T-helper 2 cell treated with Interferon-gamma antibody and Interleukin-4, amounts not matched to agents 5 μg/mL and 100 μg/mL, for 36 hours (primary cell): ENCODE data around the gene NTN5.
"Not testable (repeated sequence)": the region's sequence is repeated elsewhere in the genome, so short reads cannot be mapped to it uniquely, and the experiment has no call there.

Source experiments
- DNase-seq: peaks from one replicate; pipeline ENCODE4 v3.0.0; 2021; ENCODE audit warnings: low spot score
- H3K27ac Mint-ChIP-seq: one replicate; pipeline ENCODE4 v1.8.0; 2021; ENCODE audit warnings: mild to moderate bottlenecking, mixed read lengths
- H3K27me3 Mint-ChIP-seq: one replicate; pipeline ENCODE4 v1.8.0; 2021; ENCODE audit warnings: low read depth, mixed read lengths
- H3K36me3 Mint-ChIP-seq: one replicate; pipeline ENCODE4 v1.8.0; 2021; ENCODE audit warnings: low read depth, mixed read lengths
- H3K4me1 Mint-ChIP-seq: one replicate; pipeline ENCODE4 v1.8.0; 2021; ENCODE audit warnings: low read depth, mixed read lengths
- H3K4me3 Mint-ChIP-seq: one replicate; pipeline ENCODE4 v1.8.0; 2022; ENCODE audit warnings: mild to moderate bottlenecking, moderate library complexity, mixed read lengths
- H3K9me3 Mint-ChIP-seq: one replicate; pipeline ENCODE4 v1.8.0; 2021; ENCODE audit warnings: mixed read lengths

NTN5 gene

DNA sequence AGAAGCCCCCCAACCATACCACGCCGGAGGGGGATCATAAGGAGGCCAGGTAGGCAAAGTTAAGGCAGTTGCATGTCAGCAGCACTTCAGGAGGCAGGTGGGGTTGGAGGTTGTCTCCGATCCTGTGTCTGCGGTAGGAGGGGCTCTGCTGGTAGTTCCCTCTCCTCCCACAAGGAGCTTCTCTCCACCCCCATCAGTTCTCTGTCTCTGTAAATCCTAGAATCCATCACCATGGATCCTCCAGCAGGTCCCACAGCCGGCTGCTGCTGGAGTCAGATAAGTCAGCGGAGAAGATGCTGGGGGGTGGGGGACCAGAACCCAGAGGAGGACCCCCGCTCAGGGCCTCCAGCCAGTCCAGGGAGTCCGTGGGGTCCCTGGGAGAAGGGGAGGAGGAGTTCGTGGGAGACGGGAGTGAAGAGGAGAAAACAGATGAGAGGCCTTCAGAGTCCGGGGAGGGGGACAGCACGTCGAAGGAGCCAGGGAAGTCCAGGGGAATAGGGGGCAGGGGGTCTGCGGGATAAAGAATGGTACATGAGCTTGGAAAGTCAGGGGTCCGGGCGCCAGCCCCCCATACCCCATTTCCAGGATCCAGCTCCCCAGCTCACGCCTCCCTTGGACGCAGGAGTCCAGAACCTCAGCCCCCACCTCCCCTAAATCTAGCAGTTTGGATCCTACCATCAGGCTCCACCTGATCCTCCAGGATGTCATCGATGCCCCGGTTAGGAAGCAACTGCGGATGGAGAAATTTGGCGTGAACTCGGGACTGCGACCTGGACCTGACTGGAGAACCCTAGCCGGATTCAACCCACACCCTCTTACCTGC, 40.4 kb upstream of the NTN5 start:
- H3K27ac Mint-ChIP-seq, result peak overlapping the region; percentile 41
- peaks cover 7% of the 10 kb centered on the region for H3K4me1 Mint-ChIP-seq
- H3K9me3 Mint-ChIP-seq, result no peaks in the 10 kb centered on the region
- peak overlapping the region; percentile 78 for H3K4me3 Mint-ChIP-seq
- no peaks in the 10 kb centered on the region for H3K36me3 Mint-ChIP-seq
- H3K27me3 Mint-ChIP-seq, result no peaks in the 10 kb centered on the region
- DNase-seq, result no peak

DNA sequence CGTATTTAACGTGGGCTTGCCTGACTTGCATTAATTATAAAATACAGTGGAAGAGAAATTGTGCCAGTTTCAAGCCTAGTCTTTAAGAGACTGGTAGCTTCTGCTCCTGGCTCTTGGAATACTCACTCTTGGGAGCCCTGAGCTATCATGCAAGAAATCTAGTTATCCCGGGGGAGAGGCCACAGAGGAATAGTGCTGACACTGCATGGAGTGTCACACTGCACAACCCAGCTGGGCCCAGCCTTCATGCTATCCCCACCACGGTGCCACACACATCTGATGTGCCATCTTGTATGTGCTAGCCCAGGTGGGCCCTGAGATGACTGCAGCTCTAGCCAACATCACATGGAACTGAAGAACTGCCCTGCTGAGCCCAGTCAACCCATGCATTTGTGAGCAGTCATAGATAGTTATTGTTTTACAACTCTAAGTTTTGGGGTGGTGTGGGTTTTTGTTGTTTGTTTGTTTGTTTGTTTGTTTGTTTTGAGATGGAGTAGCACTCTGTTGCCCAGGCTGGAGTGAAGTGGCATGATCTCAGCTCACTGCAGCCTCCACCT, 38.4 kb upstream of the NTN5 start:
- no peak for DNase-seq
- no peaks in the 10 kb centered on the region for H3K9me3 Mint-ChIP-seq
- no peaks in the 10 kb centered on the region for H3K36me3 Mint-ChIP-seq
- no peak overlapping the region for H3K4me3 Mint-ChIP-seq
- H3K27me3 Mint-ChIP-seq, result no peaks in the 10 kb centered on the region
- H3K4me1 Mint-ChIP-seq, result peaks cover 7% of the 10 kb centered on the region
- H3K27ac Mint-ChIP-seq, result no peak overlapping the region

- Mint-ChIP-seq H3K9me3 (no peaks in the 10 kb centered on the region), H3K36me3 (peaks cover 2% of the 10 kb centered on the region), H3K4me3 (no peak overlapping the region), H3K4me1 (peaks cover 3% of the 10 kb centered on the region), H3K27me3 (no peaks in the 10 kb centered on the region), H3K27ac (no peak overlapping the region)
- no peak for DNase-seq
These were observed 35.7 kb upstream of the NTN5 start for GRCh38 chr19:48708471-48708870.

GRCh38 chr19:48705431-48705830, 32.6 kb upstream of the NTN5 start:
- H3K9me3 Mint-ChIP-seq, result no peaks in the 10 kb centered on the region

DNA sequence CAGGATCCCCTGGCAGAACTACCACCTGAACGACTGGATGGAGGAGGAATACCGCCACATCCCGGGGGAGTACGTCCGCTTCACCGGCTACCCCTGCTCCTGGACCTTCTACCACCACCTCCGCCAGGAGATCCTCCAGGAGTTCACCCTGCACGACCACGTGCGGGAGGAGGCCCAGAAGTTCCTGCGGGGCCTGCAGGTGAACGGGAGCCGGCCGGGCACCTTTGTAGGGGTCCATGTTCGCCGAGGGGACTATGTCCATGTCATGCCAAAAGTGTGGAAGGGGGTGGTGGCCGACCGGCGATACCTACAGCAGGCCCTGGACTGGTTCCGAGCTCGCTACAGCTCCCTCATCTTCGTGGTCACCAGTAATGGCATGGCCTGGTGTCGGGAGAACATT, 30.5 kb upstream of the NTN5 start:
- H3K36me3 Mint-ChIP-seq, result peaks cover 2% of the 10 kb centered on the region
- no peak overlapping the region for H3K27ac Mint-ChIP-seq
- no peak overlapping the region for H3K4me3 Mint-ChIP-seq

More at GRCh38 chr19:48705431-48705830, 32.6 kb upstream of the NTN5 start:
- no peak overlapping the region for H3K27ac Mint-ChIP-seq
- no peak overlapping the region for H3K4me3 Mint-ChIP-seq
- H3K36me3 Mint-ChIP-seq, result peaks cover 2% of the 10 kb centered on the region
- no peaks in the 10 kb centered on the region for H3K27me3 Mint-ChIP-seq
- no peak for DNase-seq
- H3K4me1 Mint-ChIP-seq, result no peaks in the 10 kb centered on the region

GRCh38 chr19:48702701-48703100, 29.9 kb upstream of the NTN5 start:
- Mint-ChIP-seq H3K36me3 (peaks cover 2% of the 10 kb centered on the region), H3K27ac (no peak overlapping the region), H3K4me3 (no peak overlapping the region), H3K9me3 (no peaks in the 10 kb centered on the region), H3K4me1 (no peaks in the 10 kb centered on the region), H3K27me3 (peaks cover 4% of the 10 kb centered on the region)
- no peak for DNase-seq

More for the DNA sequence above, 30.5 kb upstream of the NTN5 start:
- DNase-seq, result no peak
- no peaks in the 10 kb centered on the region for H3K9me3 Mint-ChIP-seq
- no peaks in the 10 kb centered on the region for H3K27me3 Mint-ChIP-seq
- no peaks in the 10 kb centered on the region for H3K4me1 Mint-ChIP-seq

- peaks cover 15% of the 10 kb centered on the region for H3K27me3 Mint-ChIP-seq
- no peak overlapping the region for H3K27ac Mint-ChIP-seq
- H3K9me3 Mint-ChIP-seq, result no peaks in the 10 kb centered on the region
- peaks cover 7% of the 10 kb centered on the region for H3K4me1 Mint-ChIP-seq
- H3K4me3 Mint-ChIP-seq, result no peak overlapping the region
- DNase-seq, result no peak
- no peaks in the 10 kb centered on the region for H3K36me3 Mint-ChIP-seq
These were observed 25.2 kb upstream of the NTN5 start for GRCh38 chr19:48698046-48698445.

DNA sequence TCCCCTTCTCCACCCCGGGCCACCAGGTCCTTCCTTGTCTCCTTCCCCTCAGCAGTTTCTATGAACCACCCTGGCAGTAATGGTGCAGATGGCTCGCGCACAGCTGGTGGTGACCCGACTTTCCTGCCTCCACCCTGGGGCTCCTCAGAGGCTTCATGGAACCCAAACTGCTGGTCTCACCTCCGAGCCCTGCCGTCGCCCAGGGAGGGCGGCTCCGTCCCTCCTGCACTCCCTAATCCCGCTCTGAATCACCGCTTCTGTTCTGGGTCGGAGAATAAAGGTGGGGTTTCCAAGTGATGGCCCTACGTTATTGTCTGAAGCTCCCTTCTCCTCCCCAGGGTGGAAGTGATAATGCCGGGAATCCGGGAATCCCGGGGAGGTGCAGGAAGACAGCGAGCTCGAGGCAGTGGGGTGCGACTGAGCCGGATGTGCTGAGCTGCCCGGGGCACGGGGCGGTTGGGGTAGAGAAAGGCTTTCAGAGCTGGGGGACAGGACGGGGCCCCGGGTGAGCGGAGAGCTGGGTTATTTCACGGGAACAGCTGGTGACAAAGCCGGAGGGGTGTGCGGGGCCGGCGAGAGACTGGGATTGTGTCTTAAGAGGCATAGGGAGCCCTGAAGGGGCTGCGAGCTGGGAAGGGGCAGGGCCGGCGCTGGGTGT, 23.7 kb upstream of the NTN5 start:
- Mint-ChIP-seq H3K9me3 (no peaks in the 10 kb centered on the region), H3K4me1 (peaks cover 7% of the 10 kb centered on the region), H3K27me3 (peaks cover 15% of the 10 kb centered on the region), H3K36me3 (no peaks in the 10 kb centered on the region), H3K27ac (no peak overlapping the region), H3K4me3 (peak overlapping the region; percentile 26)
- no peak for DNase-seq

GRCh38 chr19:48695743-48696352, 23.0 kb upstream of the NTN5 start, which contains the start of gene FUT2:
TSS of gene FUT2 (plus strand) at chr19:48695971. CDS start at chr19:48702957, 6,986 bp downstream.
- no peaks in the 10 kb centered on the region for H3K36me3 Mint-ChIP-seq
- no peak within 1 kb of the TSS for H3K27ac Mint-ChIP-seq
- peaks cover 15% of the 10 kb centered on the region for H3K27me3 Mint-ChIP-seq
- H3K4me3 Mint-ChIP-seq, result peak within 1 kb of the TSS; percentile 26
- no peaks in the 10 kb centered on the region for H3K9me3 Mint-ChIP-seq
- H3K4me1 Mint-ChIP-seq, result peaks cover 7% of the 10 kb centered on the region
- DNase-seq, result no peak

DNA sequence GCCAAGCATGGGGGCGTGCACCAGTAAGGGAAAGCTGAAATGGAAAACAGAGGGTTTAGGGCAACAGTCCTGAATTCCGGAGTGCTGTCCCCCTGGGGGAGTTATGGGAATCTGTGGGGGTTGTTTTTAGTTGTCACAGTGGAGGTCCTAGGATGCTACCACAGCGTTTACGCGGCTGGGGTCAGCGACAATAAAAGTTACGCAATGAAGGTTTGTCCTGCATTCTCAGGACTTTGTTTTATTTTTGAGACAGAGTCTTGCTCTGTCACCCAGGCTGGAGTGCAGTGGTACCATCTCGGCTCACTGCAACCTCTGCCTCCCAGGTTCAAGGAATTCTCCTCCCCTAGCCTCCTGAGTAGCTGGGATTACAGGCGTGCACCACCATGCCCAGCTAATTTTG, 20.8 kb upstream of the NTN5 start:
- H3K27me3 Mint-ChIP-seq, result peaks cover 15% of the 10 kb centered on the region
- not testable (repeated sequence) for H3K27ac Mint-ChIP-seq, H3K36me3 Mint-ChIP-seq, DNase-seq, H3K4me1 Mint-ChIP-seq, H3K4me3 Mint-ChIP-seq, H3K9me3 Mint-ChIP-seq

GRCh38 chr19:48689449-48689848, 16.6 kb upstream of the NTN5 start:
- no peak for DNase-seq
- H3K27ac Mint-ChIP-seq, result no peak overlapping the region
- no peak overlapping the region for H3K4me3 Mint-ChIP-seq
- no peaks in the 10 kb centered on the region for H3K9me3 Mint-ChIP-seq
- no peaks in the 10 kb centered on the region for H3K4me1 Mint-ChIP-seq
- no peaks in the 10 kb centered on the region for H3K36me3 Mint-ChIP-seq
- no peaks in the 10 kb centered on the region for H3K27me3 Mint-ChIP-seq

DNA sequence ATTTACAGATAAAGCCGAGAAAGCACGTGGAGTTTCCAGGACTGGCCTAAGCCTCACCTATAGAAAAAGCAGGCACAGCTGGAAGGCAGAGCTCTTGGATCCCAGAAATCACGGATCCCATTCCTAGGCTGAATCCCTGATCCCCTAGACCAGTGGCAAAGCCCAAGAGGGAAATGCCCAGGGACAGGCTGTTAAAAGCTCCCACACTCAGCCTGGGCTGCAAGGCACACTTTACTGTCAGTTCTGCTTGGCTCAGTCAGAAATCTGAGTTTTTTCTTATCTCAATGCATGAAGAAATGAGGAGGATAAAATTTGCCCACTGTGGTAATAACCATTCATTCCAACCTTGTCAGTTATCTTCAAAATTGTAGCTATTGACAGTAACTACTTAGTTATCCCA, 15.0 kb upstream of the NTN5 start:
- Mint-ChIP-seq H3K4me1 (no peaks in the 10 kb centered on the region), H3K27ac (no peak overlapping the region), H3K9me3 (no peaks in the 10 kb centered on the region), H3K4me3 (no peak overlapping the region), H3K36me3 (no peaks in the 10 kb centered on the region), H3K27me3 (no peaks in the 10 kb centered on the region)
- no peak for DNase-seq

- H3K9me3 Mint-ChIP-seq, H3K27me3 Mint-ChIP-seq, H3K27ac Mint-ChIP-seq, DNase-seq, H3K4me3 Mint-ChIP-seq, H3K36me3 Mint-ChIP-seq, H3K4me1 Mint-ChIP-seq: not testable (repeated sequence)
These were observed 13.8 kb upstream of the NTN5 start for GRCh38 chr19:48686637-48687036.

DNA sequence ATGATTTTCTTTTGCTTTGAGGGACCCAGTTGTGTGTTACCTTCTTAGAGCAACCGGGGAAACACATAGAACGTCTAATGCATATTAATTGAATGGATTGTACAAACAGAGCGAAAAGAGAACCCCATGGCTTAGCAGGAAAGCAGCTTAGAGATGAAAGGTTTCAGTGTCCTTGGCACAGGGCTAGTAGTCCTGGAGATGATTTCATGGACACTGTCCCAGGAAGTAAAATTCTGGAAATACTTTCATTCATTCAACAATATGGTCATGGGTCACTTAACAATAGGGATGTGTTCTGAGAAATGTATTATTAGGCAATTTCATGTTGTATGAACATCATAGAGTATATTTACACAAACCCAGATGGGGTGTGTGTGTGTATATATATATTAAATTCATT, 13.3 kb upstream of the NTN5 start:
- Mint-ChIP-seq H3K4me3 (no peak overlapping the region), H3K27me3 (no peaks in the 10 kb centered on the region), H3K27ac (no peak overlapping the region), H3K36me3 (no peaks in the 10 kb centered on the region), H3K9me3 (no peaks in the 10 kb centered on the region), H3K4me1 (no peaks in the 10 kb centered on the region)
- DNase-seq, result no peak
